NCI-H2196 (cell line): ENCODE measurements around the gene ELMO1.

ENCODE experiments used
- DNase-seq: peaks from one replicate; lab custom pipeline; 2025; ENCODE audit not compliant: unreplicated experiment; lab: John Stamatoyannopoulos, UW

Gene ELMO1

GRCh38 chr7:37376386-37376785 lies 72.3 kb downstream of the ELMO1 start:
- DNase-seq: no peak

- no peak for DNase-seq
Measured at GRCh38 chr7:37372750-37373149, 75.9 kb downstream of the ELMO1 start.

- DNase-seq: no peak
Measured at GRCh38 chr7:37371755-37372154, 76.9 kb downstream of the ELMO1 start.

GRCh38 chr7:37369906-37370305 lies 78.8 kb downstream of the ELMO1 start:
- DNase-seq: no peak

- no peak for DNase-seq
Measured at GRCh38 chr7:37368540-37368939, 80.1 kb downstream of the ELMO1 start.

- no peak for DNase-seq
Measured at GRCh38 chr7:37367010-37367409, 81.7 kb downstream of the ELMO1 start.

GRCh38 chr7:37366445-37366844 lies 82.2 kb downstream of the ELMO1 start:
- DNase-seq: no peak

GRCh38 chr7:37365405-37365804 lies 83.3 kb downstream of the ELMO1 start:
- no peak for DNase-seq

GRCh38 chr7:37364856-37365255 lies 83.8 kb downstream of the ELMO1 start:
- DNase-seq: no peak

- no peak for DNase-seq
Measured at GRCh38 chr7:37363536-37364491, 84.8 kb downstream of the ELMO1 start.

GRCh38 chr7:37362802-37363201 lies 85.9 kb downstream of the ELMO1 start:
- no peak for DNase-seq

- DNase-seq: no peak
Measured at GRCh38 chr7:37360484-37360883, 88.2 kb downstream of the ELMO1 start.

- DNase-seq: no peak
Measured at GRCh38 chr7:37359662-37360444, 88.8 kb downstream of the ELMO1 start.

- DNase-seq: no peak
Measured at GRCh38 chr7:37359180-37359579, 89.5 kb downstream of the ELMO1 start.

- DNase-seq: no peak
Measured at GRCh38 chr7:37357637-37357996, 91.0 kb downstream of the ELMO1 start.

GRCh38 chr7:37356911-37357636 lies 91.6 kb downstream of the ELMO1 start:
- DNase-seq: no peak

GRCh38 chr7:37354656-37355131 lies 94.0 kb downstream of the ELMO1 start:
- no peak for DNase-seq

GRCh38 chr7:37353949-37354655 lies 94.6 kb downstream of the ELMO1 start:
- no peak for DNase-seq

- no peak for DNase-seq
Measured at GRCh38 chr7:37352974-37353948, 95.4 kb downstream of the ELMO1 start.
